GM19324 (cell line): Measurements from ENCODE around the gene DCDC2B.

Experiments used
- ATAC-seq: cut with Tn5 transposase; IDR thresholded peaks from one replicate; pipeline ENCODE4 v1.9.1; 2021; ENCODE audit warnings: mild to moderate bottlenecking, moderate library complexity; ENCODE audit not compliant: unreplicated experiment, low FRiP score

Gene DCDC2B

DNA sequence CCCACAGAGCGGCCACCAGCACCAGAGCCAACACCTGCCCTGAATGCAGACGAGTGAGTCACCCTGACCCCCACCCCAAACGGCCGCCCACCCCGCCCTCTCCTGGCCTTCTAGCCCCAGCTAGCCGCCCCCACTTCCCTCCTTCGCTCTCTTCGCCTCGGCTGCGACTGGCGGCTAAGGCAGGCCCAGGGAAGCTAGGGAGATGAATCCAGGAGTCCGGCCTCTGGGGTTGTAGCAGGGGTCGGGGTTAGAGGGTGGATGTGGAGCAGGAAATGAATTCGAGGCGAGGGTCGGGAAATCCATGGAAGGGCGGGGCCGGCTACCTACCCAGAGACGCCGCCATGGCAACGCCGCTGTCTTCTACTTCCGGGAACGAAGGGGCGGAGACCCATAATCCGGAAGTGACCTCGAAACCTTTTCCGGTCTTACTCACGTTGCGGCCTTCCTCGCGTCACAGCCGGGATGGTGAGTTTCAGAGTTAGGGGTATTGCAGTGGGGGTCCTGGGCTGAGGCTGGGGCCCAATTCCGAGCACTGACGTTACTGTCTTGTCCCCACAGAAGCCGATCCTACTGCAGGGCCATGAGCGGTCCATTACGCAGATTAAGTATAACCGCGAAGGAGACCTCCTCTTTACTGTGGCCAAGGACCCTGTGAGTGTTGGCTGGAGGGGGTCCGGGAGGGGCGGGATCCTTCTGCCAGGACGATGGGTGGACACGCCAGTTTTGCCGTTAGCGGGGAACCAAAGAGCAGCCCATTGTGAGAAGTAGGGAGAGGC is 13.3 kb downstream of the DCDC2B start, which contains the start of the genes EIF3I and TMEM234:
TSS of gene EIF3I (plus strand) at position 428 of the 776 bp plus-strand sequence. CDS start at position 463, 35 bp downstream.
TSS of gene TMEM234 (minus strand) at position 374 of the 776 bp plus-strand sequence. CDS start at position 343, 31 bp downstream.
- ATAC-seq, result peak; percentile 89

DNA sequence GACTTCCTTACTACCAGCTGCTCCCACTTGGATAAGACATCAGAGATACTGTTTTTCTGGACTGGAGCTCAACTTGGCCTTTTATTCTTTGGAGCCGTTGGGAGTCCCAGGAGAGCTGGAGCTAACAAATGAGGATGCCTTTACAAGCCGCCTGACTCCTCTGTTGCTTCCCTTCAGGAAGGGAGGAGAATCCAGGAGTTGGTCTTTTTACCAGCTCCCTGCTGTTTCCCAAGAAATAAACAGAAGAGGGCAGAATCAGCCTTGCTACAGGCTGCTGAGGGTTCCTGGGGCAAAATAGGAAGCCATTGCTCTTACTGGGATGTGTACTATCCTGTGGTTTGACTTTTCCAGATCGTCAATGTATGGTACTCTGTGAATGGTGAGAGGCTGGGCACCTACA is 14.8 kb downstream of the DCDC2B start:
- no peak for ATAC-seq

DNA sequence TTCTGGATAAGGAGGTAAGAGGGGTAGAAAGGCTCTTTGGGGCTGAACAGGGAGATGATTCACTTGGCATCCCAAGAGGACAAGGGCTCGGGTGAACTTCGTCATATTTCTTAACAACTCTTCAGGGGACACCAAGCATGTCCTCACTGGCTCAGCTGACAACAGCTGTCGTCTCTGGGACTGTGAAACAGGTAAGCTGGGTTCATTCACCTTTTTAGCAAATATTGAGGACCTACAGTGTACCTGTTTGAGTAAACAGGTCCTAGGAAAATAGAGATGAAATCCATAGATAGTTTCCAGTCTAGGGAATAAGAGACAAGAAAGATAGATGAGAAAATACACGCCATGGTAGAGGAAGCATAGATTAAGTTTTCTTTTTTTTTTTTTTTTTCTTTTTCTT is 15.4 kb downstream of the DCDC2B start:
- no peak for ATAC-seq

DNA sequence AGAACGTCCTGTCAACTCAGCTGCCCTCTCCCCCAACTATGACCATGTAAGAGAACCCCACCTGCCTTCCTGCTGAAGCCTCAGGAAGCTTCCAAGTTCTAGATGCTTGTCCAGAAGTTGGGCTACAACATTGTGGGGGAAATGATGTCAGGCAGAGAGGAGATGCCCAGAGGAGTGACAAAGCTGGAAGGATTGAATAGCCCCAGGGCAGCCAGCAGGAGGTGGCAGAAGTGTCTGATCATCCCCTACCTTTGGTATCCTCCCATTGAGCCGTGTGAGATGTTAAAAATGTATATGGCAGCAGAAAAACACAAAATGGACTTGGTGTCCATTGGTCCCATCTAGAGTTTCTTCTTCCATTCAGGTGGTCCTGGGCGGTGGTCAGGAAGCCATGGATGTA is 19.9 kb downstream of the DCDC2B start:
- ATAC-seq, result no peak

DNA sequence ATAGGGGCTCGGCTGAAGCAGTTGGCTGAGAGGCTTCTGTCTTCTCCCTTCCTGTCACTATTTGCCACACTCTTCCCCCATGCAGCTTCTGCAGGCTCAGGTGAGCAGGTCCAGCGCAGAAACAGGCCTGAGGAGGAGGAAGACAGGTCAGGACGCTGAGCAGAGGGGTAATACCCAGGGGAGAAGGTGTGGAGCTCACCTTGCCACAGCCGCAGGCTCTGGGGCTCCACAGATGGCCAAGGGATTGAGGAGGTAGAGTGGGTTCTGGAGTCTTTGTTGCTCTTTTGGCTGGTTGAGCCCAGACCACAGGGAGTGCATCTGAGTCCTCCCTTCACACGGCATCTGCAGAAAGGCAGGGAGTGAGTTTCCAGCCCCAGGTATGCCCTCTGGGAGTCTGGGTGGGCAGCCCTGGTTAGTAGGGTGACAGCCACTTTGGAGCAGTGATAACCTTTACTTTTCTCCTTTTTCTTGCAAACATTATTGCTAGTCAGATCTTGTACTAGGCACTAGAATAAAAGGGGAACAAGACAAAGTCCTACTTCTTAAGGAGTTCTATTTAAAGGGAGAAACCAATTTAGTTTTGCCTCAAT is 23.0 kb downstream of the DCDC2B start:
- ATAC-seq, result no peak

DNA sequence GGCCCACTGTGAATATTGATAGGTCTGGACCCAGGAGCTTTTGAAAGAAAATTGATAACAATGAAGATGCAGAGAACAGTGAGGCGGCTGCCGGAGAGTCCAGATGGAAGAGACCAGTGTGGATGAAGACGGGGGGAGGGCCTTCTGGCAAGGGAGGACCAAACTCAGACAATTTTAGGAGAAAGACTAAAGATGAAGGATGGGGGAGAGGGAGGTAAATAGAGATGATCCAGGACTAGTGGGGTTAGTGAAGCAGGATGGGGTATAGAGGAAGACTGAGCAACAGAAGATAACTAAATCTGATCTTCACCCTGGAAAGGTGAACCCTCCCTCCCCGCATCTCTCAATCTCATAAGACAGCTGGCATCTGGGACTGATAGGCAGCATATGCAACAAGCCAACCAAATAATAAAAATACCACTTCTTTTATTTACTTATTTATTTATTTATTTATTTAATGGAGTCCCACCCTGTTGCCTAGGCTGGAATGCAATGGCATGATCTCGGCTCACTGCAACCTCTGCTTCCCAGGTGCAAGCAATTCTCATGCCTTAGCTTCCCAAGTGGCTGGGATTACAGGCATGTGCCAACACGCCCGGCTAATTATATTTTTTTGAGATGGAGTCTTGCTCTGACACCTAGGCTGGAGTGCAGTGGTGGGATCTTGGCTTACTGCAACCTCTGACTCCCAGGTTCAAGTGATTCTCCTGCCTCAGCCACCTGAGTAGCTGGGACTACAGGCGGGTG is 23.8 kb downstream of the DCDC2B start:
- ATAC-seq, result no peak

DNA sequence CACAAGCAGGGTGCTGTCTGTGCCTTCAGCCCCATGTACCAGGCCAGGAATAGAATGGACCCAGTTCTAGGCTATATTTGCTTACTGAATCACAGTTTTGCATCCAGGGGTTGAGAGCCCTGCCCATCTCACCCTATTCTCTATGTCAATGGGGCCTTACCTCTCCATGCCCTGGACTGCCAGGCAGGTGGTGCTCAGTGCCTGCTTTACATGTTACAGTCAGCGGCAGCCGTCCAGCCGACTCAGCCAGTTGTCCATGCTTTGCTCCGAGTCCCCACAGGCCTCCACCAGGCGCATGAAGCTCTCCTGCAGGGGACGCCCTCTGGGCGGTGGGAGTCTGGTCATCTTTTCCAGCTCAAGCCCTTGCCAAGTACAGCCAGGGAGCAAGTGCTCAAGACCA is 25.9 kb downstream of the DCDC2B start:
- ATAC-seq, result no peak

DNA sequence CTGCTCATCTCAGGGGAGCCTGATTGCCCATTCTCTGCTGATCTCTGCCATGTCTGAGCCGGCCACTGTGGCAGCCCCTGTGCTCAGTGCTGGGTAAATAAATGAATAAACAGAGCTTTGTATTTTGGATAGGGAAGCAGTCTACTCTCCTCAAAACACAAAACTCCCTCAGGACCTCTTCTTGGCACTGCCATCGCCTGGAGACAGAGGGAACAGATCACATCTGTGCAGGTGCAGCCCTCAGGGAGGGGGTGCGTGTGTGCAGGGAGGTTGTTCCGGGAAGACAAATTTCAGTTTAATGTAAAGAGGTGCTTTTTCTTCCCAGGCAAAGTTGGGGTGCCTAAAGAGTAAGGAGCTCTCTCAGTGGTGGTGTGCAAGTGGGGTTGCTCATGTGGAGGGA is 30.4 kb downstream of the DCDC2B start:
- no peak for ATAC-seq

DNA sequence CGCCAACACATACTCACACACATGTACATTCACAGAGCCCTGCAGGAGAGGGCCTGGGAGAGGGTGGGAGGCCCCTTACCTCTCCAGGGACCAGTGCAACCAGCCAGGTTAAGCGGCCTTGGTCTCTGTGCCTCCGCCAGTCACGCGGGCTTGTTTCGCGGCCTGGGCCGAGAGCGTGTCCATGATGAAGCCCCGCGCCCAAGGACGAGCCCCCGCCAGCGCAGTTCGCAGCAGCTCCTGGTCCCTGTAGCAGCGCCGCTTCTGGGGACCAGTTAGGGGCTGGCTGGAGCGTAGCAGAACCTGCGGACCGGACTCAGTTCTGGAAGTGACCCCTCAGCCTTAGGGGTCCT is 30.9 kb downstream of the DCDC2B start:
- ATAC-seq, result no peak

DNA sequence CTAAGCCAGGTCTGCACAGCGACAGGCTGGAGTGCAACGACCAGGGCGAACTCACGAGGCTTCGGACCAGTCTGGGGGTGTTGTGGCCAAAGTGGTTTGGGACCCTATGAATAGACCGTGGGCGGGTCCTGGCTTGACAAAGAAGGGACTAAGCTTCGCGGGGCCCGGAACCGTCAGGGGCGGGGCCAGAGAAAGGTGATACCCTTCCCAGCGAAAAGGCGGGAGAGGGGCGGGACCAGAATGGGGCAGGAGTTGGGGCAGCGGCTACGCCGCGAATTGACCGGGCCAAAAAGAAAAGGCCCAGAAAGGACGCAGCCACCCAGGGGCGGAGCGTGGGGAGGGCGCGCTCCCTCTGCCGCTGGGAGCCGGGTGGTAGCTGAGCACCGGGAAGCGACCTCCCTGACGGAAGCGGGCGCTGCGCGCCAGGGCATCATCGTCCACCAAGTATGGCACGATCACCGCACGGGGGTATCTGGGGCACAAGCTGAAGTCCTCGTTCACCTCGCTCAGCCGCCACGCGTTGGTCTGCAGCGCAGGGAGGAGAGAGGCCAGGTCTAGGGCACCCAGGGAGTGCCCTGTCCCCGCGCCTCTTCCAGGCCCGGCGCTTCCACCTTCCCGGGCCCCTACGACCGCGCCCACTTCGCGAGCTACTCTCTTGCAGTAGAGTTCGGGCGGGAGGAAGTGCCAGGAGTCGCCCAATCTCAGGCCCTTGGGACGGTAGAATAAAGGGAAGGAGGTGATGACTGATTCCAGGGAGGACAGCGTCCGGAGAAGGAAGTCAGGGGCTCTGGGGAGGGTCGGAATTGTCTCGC is 31.5 kb downstream of the DCDC2B start:
- peak; percentile 25 for ATAC-seq

DNA sequence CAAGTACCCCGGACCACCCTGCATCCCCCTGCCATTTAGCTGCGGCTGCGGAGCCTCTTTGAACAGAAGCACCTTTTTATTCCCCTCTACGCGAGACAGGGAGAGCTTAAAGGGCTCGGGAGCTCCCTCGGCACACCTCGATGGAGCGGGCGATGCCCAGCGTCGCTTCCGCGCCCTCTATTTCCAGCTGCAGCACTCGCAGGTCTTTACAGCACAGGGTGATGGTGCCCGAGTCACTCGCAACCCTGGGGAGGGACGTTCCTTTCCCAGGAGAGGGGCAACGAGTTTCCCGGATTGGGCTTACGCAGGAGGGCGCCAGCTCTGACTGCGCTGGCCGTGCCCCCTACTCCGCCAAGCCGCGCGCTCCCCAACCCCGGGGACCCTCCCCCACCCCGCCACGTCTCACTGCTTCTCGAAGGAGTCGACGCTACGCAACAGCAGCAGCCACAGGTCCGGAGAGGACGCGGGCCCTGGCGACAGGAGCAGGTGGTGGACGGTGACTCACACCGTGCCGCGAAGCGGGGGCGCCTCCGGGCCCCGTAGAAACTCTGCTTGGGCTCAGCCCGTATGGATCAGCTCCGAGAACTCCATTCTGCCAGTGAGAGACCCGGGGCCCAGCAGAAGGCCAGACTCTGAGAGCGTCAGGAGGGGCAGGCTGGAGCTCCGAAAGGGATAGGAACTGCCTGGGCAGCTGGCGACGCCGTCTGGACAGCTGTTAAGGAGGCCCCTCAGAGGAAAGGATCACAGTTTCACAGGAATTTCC is 32.3 kb downstream of the DCDC2B start:
- ATAC-seq, result peak; percentile 43

DNA sequence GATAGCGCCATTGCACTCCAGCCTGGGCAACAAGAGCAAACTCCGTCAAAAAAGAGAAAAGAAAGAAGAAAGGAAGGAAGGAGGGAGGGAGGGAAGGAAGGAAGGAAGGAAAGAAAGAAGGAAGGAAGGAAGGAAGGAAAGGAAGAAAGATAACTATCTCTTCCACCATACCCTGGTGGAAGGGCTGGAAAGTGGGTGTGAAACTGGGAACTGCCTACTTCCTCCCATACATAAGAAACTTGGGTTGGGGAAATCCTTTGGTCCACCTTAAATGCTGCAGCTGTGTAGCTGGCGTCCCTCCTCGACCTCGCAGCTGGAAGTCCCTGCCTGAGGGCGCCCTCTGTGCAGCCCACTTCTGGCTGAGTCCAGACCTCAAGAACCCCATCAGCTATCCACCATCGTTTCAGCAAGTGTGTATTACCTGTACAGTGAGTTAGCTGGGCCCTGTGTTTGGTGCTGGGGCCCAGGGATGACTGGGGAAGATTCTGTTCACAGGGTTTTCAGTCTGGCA is 33.5 kb downstream of the DCDC2B start:
- no peak for ATAC-seq

DNA sequence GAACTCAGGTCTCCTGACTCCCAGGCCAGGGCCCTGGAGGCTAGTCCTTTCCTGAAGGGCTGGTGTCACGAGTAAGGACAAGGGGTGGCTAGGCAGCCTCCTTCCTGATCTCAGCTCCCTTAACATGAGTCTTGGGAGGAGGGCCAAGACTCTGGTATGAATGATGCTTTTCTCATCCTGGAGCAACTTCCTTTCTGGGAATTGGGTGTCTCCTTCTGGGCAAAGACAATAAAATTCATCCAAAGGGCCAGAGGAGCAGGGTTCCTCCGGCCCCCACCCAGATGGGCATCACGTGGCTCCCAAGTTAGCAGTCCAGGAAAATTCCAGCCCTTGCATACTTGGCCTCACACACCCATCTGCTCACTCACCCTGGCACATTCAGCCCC is 38.0 kb downstream of the DCDC2B start, which contains the start of gene FAM167B:
TSS of gene FAM167B (plus strand) at position 335 of the 386 bp plus-strand sequence. CDS start 200 bp downstream, outside the sequence.
- ATAC-seq, result no peak

DNA sequence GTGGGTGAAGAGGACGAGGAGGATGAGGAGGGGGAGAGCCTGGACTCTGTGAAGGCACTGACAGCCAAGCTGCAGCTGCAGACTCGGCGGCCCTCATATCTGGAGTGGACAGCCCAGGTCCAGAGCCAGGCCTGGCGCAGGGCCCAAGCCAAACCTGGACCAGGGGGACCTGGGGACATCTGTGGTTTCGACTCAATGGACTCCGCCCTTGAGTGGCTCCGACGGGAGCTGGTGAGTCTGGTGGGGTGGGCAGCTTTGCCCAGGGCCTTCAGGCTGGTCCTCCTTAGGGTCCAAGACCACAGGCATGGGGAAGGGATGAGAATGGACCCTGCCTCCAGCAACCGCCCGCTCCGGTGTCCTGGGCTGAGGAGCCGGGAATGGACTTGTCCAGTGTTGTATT is 38.6 kb downstream of the DCDC2B start:
- ATAC-seq, result no peak

DNA sequence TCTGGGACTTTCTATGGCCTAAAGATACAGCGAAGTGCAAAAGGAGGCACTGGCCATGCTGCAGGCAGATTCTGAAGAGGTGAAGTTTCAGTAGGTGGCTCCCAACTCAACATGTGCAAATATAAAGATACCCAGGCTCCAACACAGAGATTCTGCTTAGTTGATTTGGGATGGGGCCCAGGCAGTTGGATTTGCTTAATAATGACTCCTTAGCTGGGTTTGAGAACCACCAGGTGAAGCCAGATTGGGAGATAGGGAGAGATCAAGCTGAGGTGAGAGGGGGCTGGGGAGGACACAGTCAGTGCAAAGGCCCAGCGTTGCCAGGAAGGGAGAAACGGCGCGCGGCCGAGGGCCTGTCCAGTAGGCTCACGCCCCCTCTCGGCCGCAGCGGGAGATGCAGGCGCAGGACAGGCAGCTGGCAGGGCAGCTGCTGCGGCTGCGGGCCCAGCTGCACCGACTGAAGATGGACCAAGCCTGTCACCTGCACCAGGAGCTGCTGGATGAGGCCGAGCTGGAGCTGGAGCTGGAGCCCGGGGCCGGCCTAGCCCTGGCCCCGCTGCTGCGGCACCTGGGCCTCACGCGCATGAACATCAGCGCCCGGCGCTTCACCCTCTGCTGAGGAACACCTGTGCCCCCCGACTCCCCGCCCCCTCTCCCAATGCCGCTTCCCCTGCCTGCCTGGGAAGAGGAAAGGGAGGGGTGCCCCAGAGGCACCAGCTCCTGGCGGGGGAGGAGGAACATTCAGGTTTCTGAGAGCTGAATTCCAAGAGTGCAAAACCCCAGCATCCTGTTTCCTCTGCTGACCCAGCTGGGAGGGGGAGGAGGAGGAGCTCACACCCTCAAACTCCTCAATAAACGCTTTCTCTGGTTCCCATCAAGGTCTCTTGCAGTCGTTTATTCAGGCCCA is 39.3 kb downstream of the DCDC2B start:
- no peak for ATAC-seq

DNA sequence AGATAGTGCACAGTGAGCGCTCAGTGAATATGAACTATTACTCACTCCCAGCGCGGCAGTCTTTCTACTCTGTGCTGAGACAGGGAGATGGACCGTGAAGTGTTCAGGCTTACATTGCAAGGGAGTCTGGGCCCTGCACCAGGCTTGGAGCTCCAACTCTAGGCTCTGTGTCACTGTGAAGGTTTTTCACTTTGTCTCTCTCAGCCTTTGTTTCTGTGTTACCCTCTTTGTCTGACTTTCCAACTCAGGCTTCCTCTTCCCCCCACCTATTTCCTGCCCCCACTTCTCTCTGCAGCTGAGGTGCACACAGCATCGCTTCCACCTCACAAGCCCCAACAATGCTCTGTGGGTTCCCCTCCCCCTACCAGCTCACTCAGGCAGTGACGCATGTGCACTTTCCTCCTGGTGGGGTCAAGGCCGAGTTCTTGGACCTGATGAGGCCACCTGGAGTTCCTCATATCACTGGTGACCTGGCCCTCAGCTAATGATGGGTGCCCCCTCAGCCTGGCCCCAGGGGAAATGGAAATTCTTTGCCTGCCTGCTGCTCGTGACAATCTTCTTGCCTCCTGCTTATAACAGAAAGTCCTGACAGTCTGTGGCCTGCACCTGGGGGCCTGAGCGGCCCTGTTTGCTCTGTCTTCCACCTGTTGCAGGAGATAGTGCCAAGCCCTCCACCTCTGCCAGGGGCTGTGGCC is 41.1 kb downstream of the DCDC2B start:
- ATAC-seq, result peak; percentile 54

DNA sequence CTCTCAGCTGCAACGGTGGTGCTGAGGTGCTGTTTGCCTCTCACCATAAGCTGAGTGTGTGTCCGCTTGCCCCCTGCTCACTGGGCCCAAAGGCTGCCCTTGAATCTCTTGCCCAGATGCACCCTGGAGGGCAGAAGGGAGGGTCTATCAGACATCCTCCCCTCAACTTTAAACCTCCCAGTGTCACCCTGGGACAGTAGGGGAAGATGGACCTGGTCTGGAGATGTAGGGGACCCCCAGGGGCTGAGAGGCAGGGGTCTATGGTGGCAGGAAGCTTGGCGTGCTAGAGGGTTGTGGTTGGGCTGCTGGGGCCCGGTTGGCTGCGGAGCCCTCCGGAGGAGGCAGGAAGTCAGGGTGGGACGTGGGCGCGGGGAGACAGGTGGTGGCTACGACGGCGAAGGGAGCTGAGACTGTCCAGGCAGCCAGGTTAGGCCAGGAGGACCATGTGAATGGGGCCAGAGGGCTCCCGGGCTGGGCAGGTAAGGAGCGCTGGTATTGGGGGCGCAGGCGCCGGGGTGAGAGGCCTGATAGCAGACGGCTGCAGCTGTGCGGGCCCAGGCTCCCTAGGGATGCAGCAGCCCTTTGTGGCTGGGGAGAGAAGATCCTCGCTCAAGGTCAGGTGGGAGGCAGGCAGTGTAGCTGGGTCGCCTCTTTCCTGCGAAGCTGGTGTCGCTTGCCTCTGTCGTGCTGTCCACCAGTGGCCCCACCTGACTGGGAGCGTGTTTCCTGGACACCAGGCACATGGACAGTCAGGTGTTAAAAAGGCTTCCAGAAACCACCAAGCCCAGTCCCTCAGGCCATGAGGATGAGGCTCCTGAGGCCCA is 42.2 kb downstream of the DCDC2B start, which contains the start of gene LCK:
TSS of gene LCK (plus strand) at position 373 of the 824 bp plus-strand sequence. CDS start 23,065 bp downstream, outside the sequence.
- ATAC-seq, result no peak
